Bronchial epithelial cell (primary cell): ENCODE data around the gene SLC6A3. TPM values are rescaled to one million over a fixed set of nuclear protein-coding genes. Genes with fewer than 3 reads are reported as not detected.

ENCODE experiments used
- DNase-seq: peaks from one replicate; pipeline ENCODE4 v3.0.0-alpha.2; 2010; ENCODE audit warnings: low read depth
- FAIRE-seq: peaks from 2 replicates; lab custom pipeline; 2011; peaks lifted over from hg19 to GRCh38; lab: Jason Lieb, UNC
- H3K27me3 ChIP-seq: 2 replicates; pipeline ENCODE4 v1.5.1; 2011; ENCODE audit warnings: low read length; ENCODE audit not compliant: control insufficient read depth, insufficient read depth
- H3K36me3 ChIP-seq: 2 replicates; pipeline ENCODE4 v1.5.1; 2011; ENCODE audit warnings: low read length; ENCODE audit not compliant: control insufficient read depth, insufficient read depth
- H3K4me3 ChIP-seq: 2 replicates; pipeline ENCODE4 v1.5.1; 2011; ENCODE audit warnings: mild to moderate bottlenecking, low read depth, low read length, control low read depth
- CTCF ChIP-seq: IDR thresholded peaks from 2 replicates; pipeline ENCODE4 v1.5.1; 2011; ENCODE audit warnings: mild to moderate bottlenecking, moderate library complexity, low read length, control low read depth, inconsistent platforms; ENCODE audit not compliant: insufficient read depth, severe bottlenecking
- total RNA-seq: library from RNA; depleted of rRNA; stranded (reverse); fragments of >200 nt; gene quantifications from 2 replicates; pipeline ENCODE4 v1.2.1, GENCODE V29; 2014

SLC6A3 gene
- not detected in 2 replicates for total RNA-seq

- no peak for DNase-seq
- no peak for FAIRE-seq
- Histone ChIP-seq H3K4me3 (no peak within 1 kb of the TSS), H3K36me3 (no peaks in the 10 kb centered on the region), H3K27me3 (peaks cover 27% of the 10 kb centered on the region)
- no peak for TF ChIP-seq CTCF
These were observed at the start of gene SLC6A3 for GRCh38 chr5:1445313-1445688. SLC6A3 (minus strand) TSS chr5:1445440; CDS start chr5:1443197, 2,243 bp downstream.

GRCh38 chr5:1493941-1494340, 48.7 kb upstream of the SLC6A3 start:
- FAIRE-seq (no peak), DNase-seq (no peak)
- TF ChIP-seq CTCF: no peak
- peaks cover 12% of the 10 kb centered on the region for H3K36me3 ChIP-seq
- H3K27me3 ChIP-seq: no peaks in the 10 kb centered on the region
- no peak overlapping the region for H3K4me3 ChIP-seq

GRCh38 chr5:1493413-1493812, 48.2 kb upstream of the SLC6A3 start:
- Histone ChIP-seq H3K36me3 (peaks cover 12% of the 10 kb centered on the region), H3K4me3 (no peak overlapping the region), H3K27me3 (no peaks in the 10 kb centered on the region)
- FAIRE-seq: no peak
- no peak for DNase-seq
- no peak for TF ChIP-seq CTCF

GRCh38 chr5:1492757-1493156, 47.5 kb upstream of the SLC6A3 start:
- Histone ChIP-seq H3K27me3 (no peaks in the 10 kb centered on the region), H3K4me3 (no peak overlapping the region), H3K36me3 (peaks cover 13% of the 10 kb centered on the region)
- no peak for TF ChIP-seq CTCF
- no peak for DNase-seq
- no peak for FAIRE-seq

GRCh38 chr5:1490376-1490775, 45.1 kb upstream of the SLC6A3 start:
- DNase-seq: no peak
- Histone ChIP-seq H3K4me3 (no peak overlapping the region), H3K27me3 (no peaks in the 10 kb centered on the region), H3K36me3 (peaks cover 19% of the 10 kb centered on the region)
- TF ChIP-seq CTCF: no peak
- FAIRE-seq: no peak

GRCh38 chr5:1489754-1490153, 44.5 kb upstream of the SLC6A3 start:
- FAIRE-seq (no peak), DNase-seq (no peak)
- Histone ChIP-seq H3K4me3 (no peak overlapping the region), H3K36me3 (peaks cover 20% of the 10 kb centered on the region), H3K27me3 (no peaks in the 10 kb centered on the region)
- TF ChIP-seq CTCF: no peak
